DND-41 (cell line): Measurements from ENCODE around the gene CCSER2.

Experiments
- ATAC-seq: fragments of 200-7000 bp; cut with Tn5 transposase; 3 replicates; pipeline ENCODE4 v1.9.1; 2021; ENCODE audit warnings: low read depth; ENCODE audit not compliant: insufficient read depth
- DNase-seq: peaks from one replicate; pipeline ENCODE4 v3.0.0-alpha.2; 2020
- H2AFZ ChIP-seq: 2 replicates; pipeline ENCODE4 v1.6.0; 2012; ENCODE audit warnings: low read depth, low read length
- H3K27ac ChIP-seq: 2 replicates; pipeline ENCODE4 v1.5.1; 2012; ENCODE audit warnings: low read length, inconsistent platforms
- H3K27me3 ChIP-seq: fragments of 200-600 bp; sonication (generic); 2 replicates; pipeline ENCODE4 v1.6.0; 2012; ENCODE audit warnings: low read length, mild to moderate bottlenecking, inconsistent platforms; ENCODE audit not compliant: insufficient read depth, poor library complexity
- H3K36me3 ChIP-seq: 2 replicates; pipeline ENCODE4 v1.5.1; 2012; ENCODE audit warnings: low read length, inconsistent platforms; ENCODE audit not compliant: insufficient read depth
- H3K4me1 ChIP-seq: 2 replicates; pipeline ENCODE4 v1.5.1; 2012; ENCODE audit warnings: mild to moderate bottlenecking, low read length; ENCODE audit not compliant: insufficient read depth
- H3K4me2 ChIP-seq: 2 replicates; pipeline ENCODE4 v1.6.0; 2012; ENCODE audit warnings: mild to moderate bottlenecking, moderate library complexity, low read length, inconsistent platforms; ENCODE audit not compliant: insufficient read depth
- H3K4me3 ChIP-seq, 2 experiments: fragments of 200-600 bp in 1 of 2; shearing (Covaris generic) in 1 of 2; 2 replicates each; pipeline ENCODE4 v1.5.1; 2012 to 2016; ENCODE audit warnings: inconsistent platforms in 2 of 2, low read length in 2 of 2, mild to moderate bottlenecking in 2 of 2, low read depth in 1 of 2, moderate library complexity in 1 of 2
- H3K79me2 ChIP-seq: 2 replicates; pipeline ENCODE4 v1.6.0; 2012; ENCODE audit warnings: low read length, inconsistent platforms; ENCODE audit not compliant: insufficient read depth
- H3K9ac ChIP-seq: 2 replicates; pipeline ENCODE4 v1.6.0; 2012; ENCODE audit warnings: low read depth, mild to moderate bottlenecking, inconsistent platforms, low read length, moderate library complexity
- H3K9me3 ChIP-seq: 2 replicates; pipeline ENCODE4 v1.5.1; 2012; ENCODE audit warnings: low read length, moderate library complexity, mild to moderate bottlenecking, inconsistent platforms; ENCODE audit not compliant: insufficient read depth, severe bottlenecking
- H4K20me1 ChIP-seq: 2 replicates; pipeline ENCODE4 v1.6.0; 2012; ENCODE audit warnings: low read length; ENCODE audit not compliant: insufficient read depth
- CTCF ChIP-seq: IDR thresholded peaks from 2 replicates; pipeline ENCODE4 v1.5.1; 2012; ENCODE audit warnings: borderline replicate concordance, low read length, moderate library complexity, mild to moderate bottlenecking; ENCODE audit not compliant: poor library complexity, severe bottlenecking; ENCODE audit errors: extremely low read depth
- EZH2 ChIP-seq: IDR thresholded peaks from 3 replicates; pipeline ENCODE4 v1.6.1; 2012; ENCODE audit warnings: borderline replicate concordance, low read depth, mild to moderate bottlenecking, moderate library complexity, low read length, inconsistent platforms; ENCODE audit not compliant: severe bottlenecking

CCSER2 gene

GRCh38 chr10:84296091-84296981 lies 32.1 kb upstream of the CCSER2 start:
- Histone ChIP-seq H3K27me3 (no peaks in the 10 kb centered on the region), H4K20me1 (peaks cover 3% of the 10 kb centered on the region; the same call in 1 of the 2 replicates), H3K79me2 (no peaks in the 10 kb centered on the region), H3K9me3 (no peaks in the 10 kb centered on the region), H2AFZ (no peak overlapping the region), H3K4me1 (peaks cover 36% of the 10 kb centered on the region), H3K4me2 (no peak overlapping the region), H3K4me3 (no peak overlapping the region), H3K9ac (no peak overlapping the region), H3K27ac (no peak overlapping the region), H3K36me3 (no peaks in the 10 kb centered on the region)
- DNase-seq (no peak), ATAC-seq (no peak)
- TF ChIP-seq CTCF = no peak
- TF ChIP-seq EZH2 = no peak

DNA sequence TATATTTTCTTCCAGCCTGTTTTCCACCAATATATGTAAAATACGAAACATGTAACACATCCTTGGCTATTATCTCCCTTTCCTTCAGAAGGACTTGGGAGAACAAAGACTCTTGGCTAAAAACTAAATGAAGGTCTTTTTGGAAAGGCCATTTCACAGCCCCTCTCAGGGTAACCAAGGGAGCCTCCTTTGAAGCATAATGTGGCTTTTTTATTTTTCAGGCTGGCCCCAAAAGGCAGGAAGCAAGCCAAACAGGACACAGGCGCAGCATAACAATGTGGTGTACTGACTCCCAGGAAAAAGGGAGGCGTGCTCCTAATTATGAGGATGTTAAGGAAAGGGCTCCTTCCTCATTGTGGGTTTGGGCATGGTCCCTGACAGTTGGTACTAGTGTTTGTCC lies 30.3 kb upstream of the CCSER2 start:
- Histone ChIP-seq H3K36me3 (no peaks in the 10 kb centered on the region), H2AFZ (no peak overlapping the region), H3K4me2 (no peak overlapping the region), H3K27ac (no peak overlapping the region), H3K4me1 (peaks cover 35% of the 10 kb centered on the region), H3K79me2 (no peaks in the 10 kb centered on the region), H3K9ac (no peak overlapping the region), H4K20me1 (peaks cover 3% of the 10 kb centered on the region; the same call in 1 of the 2 replicates), H3K4me3 (no peak overlapping the region), H3K9me3 (no peaks in the 10 kb centered on the region), H3K27me3 (no peaks in the 10 kb centered on the region)
- no peak for TF ChIP-seq EZH2
- no peak for TF ChIP-seq CTCF
- ATAC-seq = no peak
- no peak for DNase-seq

- no peak overlapping the region for H3K4me2 ChIP-seq
- peaks cover 13% of the 10 kb centered on the region for H3K4me1 ChIP-seq
- ATAC-seq (0 out of 3 replicates have a peak, but pooled peaks have one; percentile 42), DNase-seq (no peak)
- TF ChIP-seq CTCF (no peak), EZH2 (no peak)
- H3K79me2 ChIP-seq = no peaks in the 10 kb centered on the region
- H3K27me3 ChIP-seq = no peaks in the 10 kb centered on the region
- no peak overlapping the region for H3K27ac ChIP-seq
- no peaks in the 10 kb centered on the region for H4K20me1 ChIP-seq
- no peaks in the 10 kb centered on the region for H3K36me3 ChIP-seq
- no peak overlapping the region for H3K4me3 ChIP-seq
- H3K9ac ChIP-seq = no peak overlapping the region
- no peaks in the 10 kb centered on the region for H3K9me3 ChIP-seq
- no peak overlapping the region for H2AFZ ChIP-seq
These were observed 26.2 kb upstream of the CCSER2 start for GRCh38 chr10:84302223-84302622.
